HCT116 (cell line): ENCODE measurements around the gene PSORS1C2.

Experiments used
- EZH2 ChIP-seq: fragments of 200-600 bp; sonication (generic); IDR thresholded peaks from 2 replicates; pipeline ENCODE4 v1.6.1; 2017; ENCODE audit warnings: antibody characterized with exemption, mixed run types
- EZH2phosphoT487 ChIP-seq: fragments of 200-600 bp; IDR thresholded peaks from 2 replicates; pipeline ENCODE4 v1.6.1; 2018; ENCODE audit warnings: antibody characterized with exemption, borderline replicate concordance
- FOSL1 ChIP-seq: IDR thresholded peaks from 2 replicates; pipeline ENCODE4 v1.6.1; 2012; ENCODE audit warnings: low read depth
- POLR2A ChIP-seq: IDR thresholded peaks from 2 replicates; pipeline ENCODE4 v1.7.0; 2011; ENCODE audit warnings: borderline replicate concordance; ENCODE audit not compliant: insufficient read depth, insufficient read length; ENCODE audit errors: extremely low read depth
- RAD21 ChIP-seq: IDR thresholded peaks from 2 replicates; pipeline ENCODE4 v1.6.1; 2012; ENCODE audit warnings: low read depth, mild to moderate bottlenecking
- YY1 ChIP-seq: IDR thresholded peaks from 2 replicates; pipeline ENCODE4 v1.6.1; 2011; ENCODE audit warnings: low read length, low read depth, moderate library complexity, mild to moderate bottlenecking; ENCODE audit not compliant: insufficient replicate concordance; ENCODE audit errors: extremely low read depth
- TF ChIP-seq, protein P1 (sequence below), 3 experiments: fragments of 200-600 bp in 1 of 3; sonication (generic) in 1 of 3; IDR thresholded peaks in 2 of 3; conservative IDR thresholded peaks in 1 of 3; 2 replicates each; pipeline ENCODE4 v1.5.1; 2012 to 2017; ENCODE audit warnings: low read depth in 2 of 3, low read length in 2 of 3, antibody characterized with exemption in 1 of 3, borderline replicate concordance in 1 of 3, control low read depth in 1 of 3, mild to moderate bottlenecking in 1 of 3, mixed read lengths in 1 of 3, mixed run types in 1 of 3, moderate library complexity in 1 of 3; ENCODE audit not compliant: insufficient read depth in 1 of 3
- TF ChIP-seq, protein P2 (sequence below): IDR thresholded peaks from 2 replicates; pipeline ENCODE4 v1.6.1; 2012; ENCODE audit warnings: low read depth
- TF ChIP-seq, protein P3 (sequence below): IDR thresholded peaks from 2 replicates; pipeline ENCODE4 v1.6.1; 2012

DNA sequence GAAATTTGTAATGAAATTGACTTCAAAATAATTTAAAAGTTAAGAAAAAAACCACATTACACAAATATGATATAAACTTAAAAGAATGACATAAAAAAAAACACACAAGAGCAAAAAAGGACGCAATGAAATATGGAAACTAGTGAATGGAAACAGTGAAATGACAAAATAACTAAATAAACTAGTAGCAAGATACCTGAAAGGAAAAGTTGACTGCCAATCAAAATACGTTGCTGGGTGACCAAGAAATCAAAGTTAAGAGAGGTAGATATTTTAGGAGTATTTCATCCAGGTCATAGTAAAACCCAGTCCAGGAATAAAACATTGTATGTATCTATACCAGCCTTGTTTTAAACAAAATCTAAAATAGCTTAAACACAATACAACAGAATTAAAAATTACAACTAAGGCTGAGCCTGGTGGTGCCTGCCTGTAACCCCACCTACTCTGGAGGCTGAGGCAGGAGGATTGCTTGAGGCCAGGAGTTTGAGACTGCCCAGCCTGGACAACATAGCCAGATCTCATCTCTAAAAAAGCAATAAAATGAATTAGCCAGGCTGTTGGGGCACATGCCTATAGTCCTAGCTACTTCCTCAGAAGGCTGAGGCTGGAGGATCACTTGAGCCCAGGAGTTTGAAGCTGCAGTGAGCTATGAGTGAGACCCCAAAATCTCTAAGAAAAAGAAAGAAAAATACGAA, 48.4 kb downstream of the PSORS1C2 start:
- TF ChIP-seq RAD21 (no peak), YY1 (no peak), EZH2 (no peak), FOSL1 (no peak), EZH2phosphoT487 (no peak), POLR2A (no peak)
- TF ChIP-seq, protein P1, sequence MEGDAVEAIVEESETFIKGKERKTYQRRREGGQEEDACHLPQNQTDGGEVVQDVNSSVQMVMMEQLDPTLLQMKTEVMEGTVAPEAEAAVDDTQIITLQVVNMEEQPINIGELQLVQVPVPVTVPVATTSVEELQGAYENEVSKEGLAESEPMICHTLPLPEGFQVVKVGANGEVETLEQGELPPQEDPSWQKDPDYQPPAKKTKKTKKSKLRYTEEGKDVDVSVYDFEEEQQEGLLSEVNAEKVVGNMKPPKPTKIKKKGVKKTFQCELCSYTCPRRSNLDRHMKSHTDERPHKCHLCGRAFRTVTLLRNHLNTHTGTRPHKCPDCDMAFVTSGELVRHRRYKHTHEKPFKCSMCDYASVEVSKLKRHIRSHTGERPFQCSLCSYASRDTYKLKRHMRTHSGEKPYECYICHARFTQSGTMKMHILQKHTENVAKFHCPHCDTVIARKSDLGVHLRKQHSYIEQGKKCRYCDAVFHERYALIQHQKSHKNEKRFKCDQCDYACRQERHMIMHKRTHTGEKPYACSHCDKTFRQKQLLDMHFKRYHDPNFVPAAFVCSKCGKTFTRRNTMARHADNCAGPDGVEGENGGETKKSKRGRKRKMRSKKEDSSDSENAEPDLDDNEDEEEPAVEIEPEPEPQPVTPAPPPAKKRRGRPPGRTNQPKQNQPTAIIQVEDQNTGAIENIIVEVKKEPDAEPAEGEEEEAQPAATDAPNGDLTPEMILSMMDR (IDR thresholded peaks at IDR 0.05 in 2 of 3, conservative IDR thresholded peaks at IDR 0.05 in 1 of 3; ENCODE audit: borderline replicate concordance in 1 of 3, insufficient read depth in 1 of 3, low read depth in 2 of 3, low read length in 2 of 3) = no peak
- TF ChIP-seq, protein P2, sequence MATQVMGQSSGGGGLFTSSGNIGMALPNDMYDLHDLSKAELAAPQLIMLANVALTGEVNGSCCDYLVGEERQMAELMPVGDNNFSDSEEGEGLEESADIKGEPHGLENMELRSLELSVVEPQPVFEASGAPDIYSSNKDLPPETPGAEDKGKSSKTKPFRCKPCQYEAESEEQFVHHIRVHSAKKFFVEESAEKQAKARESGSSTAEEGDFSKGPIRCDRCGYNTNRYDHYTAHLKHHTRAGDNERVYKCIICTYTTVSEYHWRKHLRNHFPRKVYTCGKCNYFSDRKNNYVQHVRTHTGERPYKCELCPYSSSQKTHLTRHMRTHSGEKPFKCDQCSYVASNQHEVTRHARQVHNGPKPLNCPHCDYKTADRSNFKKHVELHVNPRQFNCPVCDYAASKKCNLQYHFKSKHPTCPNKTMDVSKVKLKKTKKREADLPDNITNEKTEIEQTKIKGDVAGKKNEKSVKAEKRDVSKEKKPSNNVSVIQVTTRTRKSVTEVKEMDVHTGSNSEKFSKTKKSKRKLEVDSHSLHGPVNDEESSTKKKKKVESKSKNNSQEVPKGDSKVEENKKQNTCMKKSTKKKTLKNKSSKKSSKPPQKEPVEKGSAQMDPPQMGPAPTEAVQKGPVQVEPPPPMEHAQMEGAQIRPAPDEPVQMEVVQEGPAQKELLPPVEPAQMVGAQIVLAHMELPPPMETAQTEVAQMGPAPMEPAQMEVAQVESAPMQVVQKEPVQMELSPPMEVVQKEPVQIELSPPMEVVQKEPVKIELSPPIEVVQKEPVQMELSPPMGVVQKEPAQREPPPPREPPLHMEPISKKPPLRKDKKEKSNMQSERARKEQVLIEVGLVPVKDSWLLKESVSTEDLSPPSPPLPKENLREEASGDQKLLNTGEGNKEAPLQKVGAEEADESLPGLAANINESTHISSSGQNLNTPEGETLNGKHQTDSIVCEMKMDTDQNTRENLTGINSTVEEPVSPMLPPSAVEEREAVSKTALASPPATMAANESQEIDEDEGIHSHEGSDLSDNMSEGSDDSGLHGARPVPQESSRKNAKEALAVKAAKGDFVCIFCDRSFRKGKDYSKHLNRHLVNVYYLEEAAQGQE = no peak
- TF ChIP-seq, protein P3, sequence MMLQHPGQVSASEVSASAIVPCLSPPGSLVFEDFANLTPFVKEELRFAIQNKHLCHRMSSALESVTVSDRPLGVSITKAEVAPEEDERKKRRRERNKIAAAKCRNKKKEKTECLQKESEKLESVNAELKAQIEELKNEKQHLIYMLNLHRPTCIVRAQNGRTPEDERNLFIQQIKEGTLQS = no peak
